ENCODE measurements around the gene PSME1. TPM values are rescaled to one million over a fixed set of nuclear protein-coding genes. Genes with fewer than 3 reads are reported as not detected.
A peak's percentile ranks its signal among the peaks of the same experiment; 100 is the strongest.

Gene PSME1
- total and polyA plus RNA-seq, 10 of the 15 experiments (the other 5 are each of a cell fraction or from before 2014, with no cell fraction given) = 250 to 1,378 (median 412) TPM

DNA sequence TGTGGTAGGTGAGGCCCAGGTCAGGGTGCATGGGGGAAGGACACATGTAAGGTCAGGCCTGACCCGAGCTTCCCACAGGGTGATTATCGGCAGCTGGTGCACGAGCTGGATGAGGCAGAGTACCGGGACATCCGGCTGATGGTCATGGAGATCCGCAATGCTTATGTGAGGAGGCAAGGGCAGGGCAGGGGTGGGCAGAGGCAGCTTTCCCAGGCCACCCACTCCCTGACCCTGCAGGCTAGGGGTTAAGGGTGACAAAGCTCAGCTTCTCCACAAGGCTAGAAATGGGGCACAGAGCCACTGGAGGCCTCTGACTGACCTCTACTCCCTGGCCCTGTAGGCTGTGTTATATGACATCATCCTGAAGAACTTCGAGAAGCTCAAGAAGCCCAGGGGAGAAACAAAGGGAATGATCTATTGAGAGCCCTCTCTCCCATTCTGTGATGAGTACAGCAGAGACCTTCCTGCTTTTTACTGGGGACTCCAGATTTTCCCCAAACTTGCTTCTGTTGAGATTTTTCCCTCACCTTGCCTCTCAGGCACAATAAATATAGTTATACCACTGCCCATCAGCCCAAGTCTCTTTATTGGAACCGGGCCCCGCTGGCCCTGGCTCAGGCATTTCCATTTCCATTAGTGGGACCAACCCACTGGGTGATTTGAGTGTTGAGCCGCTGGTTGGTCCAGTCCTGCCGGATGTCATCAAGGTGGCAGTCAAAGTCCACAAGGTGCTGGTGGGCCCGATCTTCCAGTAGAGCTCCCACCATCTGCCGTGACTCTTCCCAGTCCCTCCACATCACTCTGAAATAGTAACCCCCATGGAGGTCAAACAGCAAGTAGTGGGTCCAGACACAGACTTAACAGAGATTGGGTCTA, 2.6 kb downstream of the PSME1 start:
- no peak for FAIRE-seq
- H4K20me1 ChIP-seq (ENCODE audit: control insufficient read depth, insufficient read depth) = no peaks in the 10 kb centered on the region
- ChIA-PET RAD21 (ENCODE audit: unreplicated experiment) (interaction anchor here (2.0 to 6.8 kb wide), 4 partner anchors 9 to 30 kb away, joined by 5 to 69 read pairs (median 23); partner anchors contain the start of genes DCAF11, IRF9, NRL and PSME2), POLR2A (interaction anchor here (1.0 to 11.6 kb wide), 7 partner anchors 9 to 31 kb away, joined by 3 to 276 read pairs (median 6); partner anchors contain the start of genes DCAF11, IRF9, NRL and PSME2), CTCF (interaction anchor here (1.3 to 4.9 kb wide), 4 partner anchors 10 to 28 kb away, joined by 4 to 39 read pairs (median 20); partner anchors contain the start of genes DCAF11, IRF9 and NRL), SMC1A (ENCODE audit: uncharacterized antibody, unreplicated experiment) (interaction anchor here (0.6 to 7.7 kb wide), 5 partner anchors 7 to 78 kb away, joined by 3 to 70 read pairs (median 21); partner anchors contain the start of genes DCAF11, IRF9, NRL and PSME2)
- no peak overlapping the region for H2AFZ ChIP-seq (ENCODE audit: control insufficient read depth, low read depth, low read length)
- peaks cover 12 to 20% of the 10 kb centered on the region in 2 experiments for H3K36me3 ChIP-seq (ENCODE audit: control insufficient read depth in 2 of 2, insufficient read depth in 2 of 2, low read length in 1 of 2)
- in situ Hi-C loops (cut with MboI) = no loop called here
- H3K9me3 ChIP-seq (replicated peaks; ENCODE audit: control insufficient read depth, insufficient read depth, low read length) = no peaks in the 10 kb centered on the region
- TF ChIP-seq CBX5 (IDR thresholded peaks at IDR 0.05; ENCODE audit: low read depth) (no peak), SUZ12 (IDR thresholded peaks at IDR 0.05; ENCODE audit: unreplicated experiment) (no peak), RAD21 (IDR thresholded peaks at IDR 0.05; ENCODE audit: insufficient read depth, low read depth, low read length) (no peak), PAX5 (IDR thresholded peaks at IDR 0.05; ENCODE audit: borderline replicate concordance, low read depth, low read length) (no peak), POLR2A (IDR thresholded peaks at IDR 0.05; ENCODE audit: low read depth, low read length) (peak; percentile 48), MEF2A (IDR thresholded peaks at IDR 0.05; ENCODE audit: insufficient read depth, low read depth, low read length) (no peak), ZZZ3 (IDR thresholded peaks at IDR 0.05; ENCODE audit: control insufficient read depth, insufficient read length, low read depth) (no peak), MYC (IDR thresholded peaks at IDR 0.05; ENCODE audit: insufficient read depth, insufficient read length, insufficient replicate concordance, low read length, severe bottlenecking) (no peak), BMI1 (IDR thresholded peaks at IDR 0.05; ENCODE audit: borderline replicate concordance) (no peak), HDAC2 (IDR thresholded peaks at IDR 0.05) (no peak), ATF7 (IDR thresholded peaks at IDR 0.05; ENCODE audit: low read depth) (peak; percentile 14; the same call in 1 of the 2 replicates), SIX5 (IDR thresholded peaks at IDR 0.05; ENCODE audit: low read depth, low read length, severe bottlenecking) (no peak)
- TF ChIP-seq, protein P1, sequence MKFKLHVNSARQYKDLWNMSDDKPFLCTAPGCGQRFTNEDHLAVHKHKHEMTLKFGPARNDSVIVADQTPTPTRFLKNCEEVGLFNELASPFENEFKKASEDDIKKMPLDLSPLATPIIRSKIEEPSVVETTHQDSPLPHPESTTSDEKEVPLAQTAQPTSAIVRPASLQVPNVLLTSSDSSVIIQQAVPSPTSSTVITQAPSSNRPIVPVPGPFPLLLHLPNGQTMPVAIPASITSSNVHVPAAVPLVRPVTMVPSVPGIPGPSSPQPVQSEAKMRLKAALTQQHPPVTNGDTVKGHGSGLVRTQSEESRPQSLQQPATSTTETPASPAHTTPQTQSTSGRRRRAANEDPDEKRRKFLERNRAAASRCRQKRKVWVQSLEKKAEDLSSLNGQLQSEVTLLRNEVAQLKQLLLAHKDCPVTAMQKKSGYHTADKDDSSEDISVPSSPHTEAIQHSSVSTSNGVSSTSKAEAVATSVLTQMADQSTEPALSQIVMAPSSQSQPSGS (IDR thresholded peaks at IDR 0.05; ENCODE audit: low read length) = no peak
- TF ChIP-seq, protein P2, sequence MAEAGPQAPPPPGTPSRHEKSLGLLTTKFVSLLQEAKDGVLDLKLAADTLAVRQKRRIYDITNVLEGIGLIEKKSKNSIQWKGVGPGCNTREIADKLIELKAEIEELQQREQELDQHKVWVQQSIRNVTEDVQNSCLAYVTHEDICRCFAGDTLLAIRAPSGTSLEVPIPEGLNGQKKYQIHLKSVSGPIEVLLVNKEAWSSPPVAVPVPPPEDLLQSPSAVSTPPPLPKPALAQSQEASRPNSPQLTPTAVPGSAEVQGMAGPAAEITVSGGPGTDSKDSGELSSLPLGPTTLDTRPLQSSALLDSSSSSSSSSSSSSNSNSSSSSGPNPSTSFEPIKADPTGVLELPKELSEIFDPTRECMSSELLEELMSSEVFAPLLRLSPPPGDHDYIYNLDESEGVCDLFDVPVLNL (IDR thresholded peaks at IDR 0.05; ENCODE audit: low read depth, low read length) = no peak
- DNase-seq (ENCODE audit: low read depth, low spot score) = no peak
- H3K9ac ChIP-seq (ENCODE audit: control insufficient read depth, insufficient read depth, low read length) = 0 out of 2 replicates have a peak overlapping the region, but pooled peaks have one; percentile 52
- peak overlapping the region; percentile 68; the same call in 1 of the 2 replicates for H3K4me3 ChIP-seq
- BruUV-seq (replicated peaks) = TSS peak; percentile 86
- WGBS (ENCODE audit: insufficient coverage, insufficient replicate concordance, low lambda C conversion rate, missing lambda C conversion rate) = 88% methylated on average over 13 of the region's 13 CpGs
- no peak overlapping the region for H3K27ac ChIP-seq (ENCODE audit: control insufficient read depth, insufficient read depth)
- peak overlapping the region; percentile 91 for H3K4me2 ChIP-seq (ENCODE audit: control insufficient read depth, insufficient read depth)
- intact Hi-C loops (cut with micrococcal nuclease; ENCODE audit: unreplicated experiment) = no loop called here
- ATAC-seq = no peak
- no peaks in the 10 kb centered on the region for H3K27me3 ChIP-seq (replicated peaks in 1 of 2; ENCODE audit: control insufficient read depth in 2 of 2, insufficient read depth in 2 of 2, low read length in 1 of 2)
- peaks cover 37% of the 10 kb centered on the region for H3K4me1 ChIP-seq (ENCODE audit: control insufficient read depth, insufficient read depth, low read length)
- peaks cover 58% of the 10 kb centered on the region for H3K79me2 ChIP-seq (ENCODE audit: control insufficient read depth, insufficient read depth, low read length)
